ENCODE measurements around the gene OTOG.

Gene OTOG

DNA sequence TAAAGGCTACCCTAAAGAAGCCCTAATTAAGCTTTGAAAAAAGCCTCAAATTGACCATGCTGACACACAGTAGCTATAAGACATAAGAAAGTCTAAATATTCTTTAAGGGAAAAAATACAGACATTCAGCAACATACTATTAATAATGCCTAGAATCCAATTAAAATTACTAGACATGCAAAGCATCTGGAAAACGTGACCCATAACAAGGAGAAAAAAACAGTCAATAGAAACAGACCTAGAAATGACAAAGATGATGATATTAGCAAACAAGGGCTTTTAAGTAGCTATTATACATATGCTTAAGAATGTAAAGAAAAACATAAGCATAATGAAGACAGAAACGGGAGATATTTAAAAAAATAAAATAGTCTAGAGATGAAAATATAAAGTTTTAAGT is 108.6 kb downstream of the OTOG start:
- Histone ChIP-seq H3K4me1 (ENCODE audit: control insufficient read depth in 1 of 2, insufficient read depth in 1 of 2, low read depth in 1 of 2, low read length in 1 of 2) (no peaks in the 10 kb centered on the region), H3K27ac (no peak overlapping the region), H3K9me3 (no peaks in the 10 kb centered on the region), H3K4me3 (ENCODE audit: low read depth in 1 of 2, low read length in 1 of 2) (no peak overlapping the region), H3K27me3 (peaks cover 28% of the 10 kb centered on the region), H3K36me3 (no peaks in the 10 kb centered on the region)
- TF ChIP-seq, protein P1, sequence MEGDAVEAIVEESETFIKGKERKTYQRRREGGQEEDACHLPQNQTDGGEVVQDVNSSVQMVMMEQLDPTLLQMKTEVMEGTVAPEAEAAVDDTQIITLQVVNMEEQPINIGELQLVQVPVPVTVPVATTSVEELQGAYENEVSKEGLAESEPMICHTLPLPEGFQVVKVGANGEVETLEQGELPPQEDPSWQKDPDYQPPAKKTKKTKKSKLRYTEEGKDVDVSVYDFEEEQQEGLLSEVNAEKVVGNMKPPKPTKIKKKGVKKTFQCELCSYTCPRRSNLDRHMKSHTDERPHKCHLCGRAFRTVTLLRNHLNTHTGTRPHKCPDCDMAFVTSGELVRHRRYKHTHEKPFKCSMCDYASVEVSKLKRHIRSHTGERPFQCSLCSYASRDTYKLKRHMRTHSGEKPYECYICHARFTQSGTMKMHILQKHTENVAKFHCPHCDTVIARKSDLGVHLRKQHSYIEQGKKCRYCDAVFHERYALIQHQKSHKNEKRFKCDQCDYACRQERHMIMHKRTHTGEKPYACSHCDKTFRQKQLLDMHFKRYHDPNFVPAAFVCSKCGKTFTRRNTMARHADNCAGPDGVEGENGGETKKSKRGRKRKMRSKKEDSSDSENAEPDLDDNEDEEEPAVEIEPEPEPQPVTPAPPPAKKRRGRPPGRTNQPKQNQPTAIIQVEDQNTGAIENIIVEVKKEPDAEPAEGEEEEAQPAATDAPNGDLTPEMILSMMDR (IDR thresholded peaks at IDR 0.05) = no peak

DNA sequence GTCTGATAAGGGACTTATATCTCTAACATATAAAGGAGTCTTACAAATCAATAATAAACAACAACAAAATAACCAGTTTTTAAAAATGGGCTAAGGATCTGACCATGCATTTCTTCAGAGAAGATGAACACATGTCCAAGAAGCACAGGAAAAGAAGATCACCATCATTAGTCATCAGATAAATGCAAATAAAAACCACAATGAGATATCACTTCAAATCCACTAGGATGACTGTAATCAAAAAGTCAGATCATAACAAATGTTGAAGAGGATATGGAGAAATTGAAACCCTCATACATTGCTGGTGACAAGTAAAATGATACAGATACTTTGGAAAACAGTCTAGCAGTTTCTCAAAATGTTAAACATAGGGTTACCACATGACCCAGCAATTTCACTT is 111.2 kb downstream of the OTOG start:
- Histone ChIP-seq H3K27me3 (peaks cover 21% of the 10 kb centered on the region), H3K9me3 (no peaks in the 10 kb centered on the region), H3K4me1 (ENCODE audit: control insufficient read depth in 1 of 2, insufficient read depth in 1 of 2, low read depth in 1 of 2, low read length in 1 of 2) (no peaks in the 10 kb centered on the region), H3K36me3 (no peaks in the 10 kb centered on the region), H3K4me3 (ENCODE audit: low read depth in 1 of 2, low read length in 1 of 2) (no peak overlapping the region), H3K27ac (no peak overlapping the region)
- TF ChIP-seq, protein P1 (IDR thresholded peaks at IDR 0.05) = no peak

DNA sequence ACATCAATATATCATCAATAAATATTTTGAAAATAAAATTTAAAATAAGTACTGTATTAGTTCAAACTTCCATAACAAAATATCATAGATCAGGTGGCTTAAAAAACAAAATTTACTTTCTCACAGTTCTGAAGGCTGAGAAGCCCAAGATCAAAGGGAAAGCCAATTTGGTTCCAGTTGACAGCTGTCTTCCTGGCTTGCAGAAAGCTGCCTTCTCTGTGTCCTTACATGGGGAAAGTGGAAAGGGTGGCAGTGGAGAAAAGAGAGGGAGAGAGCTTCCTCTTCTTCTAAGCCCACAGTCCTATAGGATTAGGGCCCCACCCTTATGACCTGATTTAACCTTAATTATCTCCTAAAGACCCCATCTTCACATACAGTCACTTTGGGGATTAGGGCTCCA is 121.1 kb downstream of the OTOG start:
- H3K4me3 ChIP-seq (ENCODE audit: low read depth in 1 of 2, low read length in 1 of 2) = no peak overlapping the region
- peaks cover 16% of the 10 kb centered on the region for H3K27me3 ChIP-seq
- H3K27ac ChIP-seq = no peak overlapping the region
- no peaks in the 10 kb centered on the region for H3K4me1 ChIP-seq (ENCODE audit: control insufficient read depth in 1 of 2, insufficient read depth in 1 of 2, low read depth in 1 of 2, low read length in 1 of 2)
- H3K36me3 ChIP-seq = no peaks in the 10 kb centered on the region
- no peaks in the 10 kb centered on the region for H3K9me3 ChIP-seq
- TF ChIP-seq, protein P1 (IDR thresholded peaks at IDR 0.05) = no peak

DNA sequence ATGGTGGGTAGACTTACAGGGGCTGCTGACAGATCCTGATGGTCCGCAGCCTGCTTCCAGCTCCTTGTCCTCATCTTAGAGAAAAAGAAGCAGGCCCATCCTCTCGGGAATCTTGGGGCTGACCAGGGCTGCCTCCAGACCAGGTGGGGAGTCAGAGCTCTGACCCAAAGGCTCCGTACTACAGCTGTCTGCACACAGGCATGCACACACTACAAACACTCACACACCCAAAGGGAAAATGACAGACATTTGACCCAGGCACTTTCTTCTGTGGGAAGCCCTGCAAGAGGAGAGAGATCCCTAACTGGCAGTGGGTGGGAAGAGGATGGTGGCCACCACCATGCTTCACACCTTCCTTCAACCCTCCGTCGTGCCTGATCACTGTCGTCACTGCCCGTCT is 125.4 kb downstream of the OTOG start:
- Histone ChIP-seq H3K36me3 (no peaks in the 10 kb centered on the region), H3K4me3 (ENCODE audit: low read depth in 1 of 2, low read length in 1 of 2) (no peak overlapping the region), H3K4me1 (ENCODE audit: control insufficient read depth in 1 of 2, insufficient read depth in 1 of 2, low read depth in 1 of 2, low read length in 1 of 2) (no peaks in the 10 kb centered on the region), H3K27ac (no peak overlapping the region), H3K27me3 (peaks cover 5% of the 10 kb centered on the region), H3K9me3 (no peaks in the 10 kb centered on the region)
- TF ChIP-seq, protein P1 (IDR thresholded peaks at IDR 0.05) = no peak

DNA sequence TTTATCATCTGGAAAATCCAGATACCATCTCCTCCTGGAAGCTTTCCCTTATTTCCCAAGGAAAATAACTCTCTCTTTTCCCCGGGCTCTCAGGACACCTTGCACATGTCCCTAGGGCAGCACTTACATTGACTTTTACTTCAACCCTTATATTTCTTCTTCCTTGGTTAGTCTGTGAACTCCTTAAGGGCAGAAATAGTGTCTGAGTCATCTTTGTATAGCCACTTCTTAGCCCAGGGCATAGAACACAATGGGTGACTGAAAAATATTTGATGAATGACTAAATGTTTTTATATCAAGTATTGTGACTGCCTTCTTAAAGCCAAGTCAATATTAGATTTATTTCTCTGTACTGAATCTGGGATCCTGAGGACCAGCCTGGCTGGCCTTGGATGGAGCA is 126.9 kb downstream of the OTOG start:
- Histone ChIP-seq H3K9me3 (no peaks in the 10 kb centered on the region), H3K27me3 (peaks cover 10% of the 10 kb centered on the region), H3K36me3 (no peaks in the 10 kb centered on the region), H3K4me1 (ENCODE audit: control insufficient read depth in 1 of 2, insufficient read depth in 1 of 2, low read depth in 1 of 2, low read length in 1 of 2) (no peaks in the 10 kb centered on the region), H3K4me3 (ENCODE audit: low read depth in 1 of 2, low read length in 1 of 2) (no peak overlapping the region), H3K27ac (no peak overlapping the region)
- TF ChIP-seq, protein P1 (IDR thresholded peaks at IDR 0.05) = no peak

DNA sequence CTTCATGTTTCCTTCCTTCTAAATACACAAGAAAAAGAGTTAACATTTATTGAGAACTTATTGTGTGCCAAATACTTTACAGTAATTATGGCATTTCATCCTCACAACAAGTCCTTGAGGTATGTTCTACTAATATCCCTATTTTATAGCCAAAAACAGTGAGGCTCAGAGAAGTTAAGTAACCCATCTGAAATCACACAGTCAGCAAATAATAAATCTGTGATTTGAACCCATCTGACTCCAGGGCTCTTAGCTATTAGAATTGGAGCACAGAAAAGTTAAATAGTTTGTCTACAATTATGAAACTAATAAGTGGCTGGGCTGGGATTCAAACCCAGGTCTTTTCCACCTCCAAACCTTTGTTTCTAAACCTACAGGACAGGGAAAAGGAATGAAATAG is 135.8 kb downstream of the OTOG start:
- TF ChIP-seq, protein P1 (IDR thresholded peaks at IDR 0.05) = no peak
- Histone ChIP-seq H3K27ac (no peak overlapping the region), H3K27me3 (peaks cover 59% of the 10 kb centered on the region), H3K9me3 (no peaks in the 10 kb centered on the region), H3K4me1 (ENCODE audit: control insufficient read depth in 1 of 2, insufficient read depth in 1 of 2, low read depth in 1 of 2, low read length in 1 of 2) (no peaks in the 10 kb centered on the region), H3K4me3 (ENCODE audit: low read depth in 1 of 2, low read length in 1 of 2) (no peak overlapping the region), H3K36me3 (no peaks in the 10 kb centered on the region)
